Activated CD4-positive, alpha-beta T cell treated with anti-CD3 and anti-CD28 coated beads, Interleukin-2, amount 10 ng/mL, durations not matched to agents 7 days and 5 days (primary cell): Measurements from ENCODE around the gene TGFB1. TPM values are rescaled to one million over a fixed set of nuclear protein-coding genes. Genes with fewer than 3 reads are reported as not detected.

Experiments
- CTCF ChIA-PET: fragments of 350-600 bp; sonication (Branson Sonifier 250); formaldehyde crosslinking; loops from one replicate; lab custom pipeline; 2021; ENCODE audit warnings: antibody characterized with exemption; lab: Charles Lee
- POLR2A ChIA-PET: fragments of 350-600 bp; sonication (Branson Sonifier 250); formaldehyde crosslinking; loops from one replicate; lab custom pipeline; 2021; ENCODE audit warnings: antibody characterized with exemption; lab: Charles Lee
- DNase-seq: peaks from one replicate; pipeline ENCODE4 v3.0.0-alpha.2; 2020
- H3K27ac Mint-ChIP-seq: one replicate; pipeline ENCODE4 v1.8.0; 2021; ENCODE audit warnings: mild to moderate bottlenecking, moderate library complexity, mixed read lengths
- H3K27me3 Mint-ChIP-seq: one replicate; pipeline ENCODE4 v1.8.0; 2021; ENCODE audit warnings: mixed read lengths
- H3K36me3 Mint-ChIP-seq: one replicate; pipeline ENCODE4 v1.8.0; 2021; ENCODE audit warnings: low read depth, mixed read lengths
- H3K4me1 Mint-ChIP-seq: one replicate; pipeline ENCODE4 v1.8.0; 2021; ENCODE audit warnings: mixed read lengths
- H3K4me3 Mint-ChIP-seq: one replicate; pipeline ENCODE4 v1.8.0; 2021; ENCODE audit warnings: mild to moderate bottlenecking, moderate library complexity, mixed read lengths
- H3K9me3 Mint-ChIP-seq: one replicate; pipeline ENCODE4 v1.8.0; 2021; ENCODE audit warnings: mixed read lengths
- total RNA-seq, 2 experiments: library from RNA; stranded (reverse); gene quantifications; one replicate each; pipeline ENCODE4 v1.2.3, GENCODE V29; 2021

Gene TGFB1
- total RNA-seq, 2 experiments from 2014 or later = 194 TPM

DNA sequence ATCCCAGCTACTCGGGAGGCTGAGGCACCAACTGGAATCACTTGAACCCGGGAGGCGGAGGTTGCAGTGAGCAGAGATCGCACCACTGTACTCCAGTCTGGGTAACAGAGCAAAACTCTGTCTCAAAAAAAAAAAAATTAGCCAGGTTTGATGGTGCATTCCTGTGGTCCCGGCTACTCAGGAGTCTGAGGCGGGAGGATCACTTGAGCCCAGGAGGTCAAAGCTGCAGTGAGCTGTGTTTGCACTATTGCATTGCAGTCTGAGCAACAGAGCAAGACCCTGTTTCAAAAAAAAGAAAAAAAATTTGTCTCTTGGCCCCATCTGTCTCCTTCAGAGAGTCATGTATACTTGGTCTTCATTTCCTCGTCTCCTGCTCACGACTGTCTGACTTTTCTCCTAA, 42.1 kb downstream of the TGFB1 start:
- DNase-seq = no peak
- Mint-ChIP-seq H3K4me1 (peaks cover 63% of the 10 kb centered on the region), H3K27ac (peak overlapping the region; percentile 37), H3K4me3 (peak overlapping the region; percentile 94), H3K36me3 (peaks cover 50% of the 10 kb centered on the region), H3K9me3 (no peaks in the 10 kb centered on the region), H3K27me3 (no peaks in the 10 kb centered on the region)
- CTCF ChIA-PET = interaction anchor here (0.6 to 1.0 kb wide), 2 partner anchors 23 to 46 kb away, joined by 3 to 4 read pairs; no protein-coding TSS in a partner anchor
- POLR2A ChIA-PET = no interaction called here

DNA sequence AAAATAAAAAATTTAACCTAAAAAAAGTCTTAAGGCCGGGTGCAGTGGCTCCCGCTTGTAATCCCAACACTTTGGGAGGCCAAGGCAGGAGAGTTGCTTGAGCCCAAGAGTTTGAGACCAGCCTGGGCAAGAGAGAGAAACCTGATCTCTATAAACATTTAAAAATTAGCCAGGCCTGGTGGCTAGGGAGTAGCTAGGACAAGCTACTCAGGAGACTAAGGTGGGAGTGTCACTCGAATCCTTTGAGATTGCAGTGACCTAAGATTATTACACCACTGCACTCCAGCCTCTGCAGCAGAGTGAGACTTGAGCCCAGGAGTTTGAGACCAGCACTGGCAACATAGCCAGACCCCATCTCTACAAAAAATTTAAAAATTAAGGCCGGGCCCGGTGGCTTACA, 42.6 kb downstream of the TGFB1 start:
- Mint-ChIP-seq H3K27me3 (no peaks in the 10 kb centered on the region), H3K4me3 (peak overlapping the region; percentile 94), H3K27ac (no peak overlapping the region), H3K9me3 (no peaks in the 10 kb centered on the region), H3K36me3 (peaks cover 48% of the 10 kb centered on the region), H3K4me1 (peaks cover 66% of the 10 kb centered on the region)
- DNase-seq = no peak
- CTCF ChIA-PET = interaction anchor here (1.0 kb wide), 1 partner anchor 22 kb away, joined by 3 read pairs; no protein-coding TSS in a partner anchor
- POLR2A ChIA-PET = no interaction called here

DNA sequence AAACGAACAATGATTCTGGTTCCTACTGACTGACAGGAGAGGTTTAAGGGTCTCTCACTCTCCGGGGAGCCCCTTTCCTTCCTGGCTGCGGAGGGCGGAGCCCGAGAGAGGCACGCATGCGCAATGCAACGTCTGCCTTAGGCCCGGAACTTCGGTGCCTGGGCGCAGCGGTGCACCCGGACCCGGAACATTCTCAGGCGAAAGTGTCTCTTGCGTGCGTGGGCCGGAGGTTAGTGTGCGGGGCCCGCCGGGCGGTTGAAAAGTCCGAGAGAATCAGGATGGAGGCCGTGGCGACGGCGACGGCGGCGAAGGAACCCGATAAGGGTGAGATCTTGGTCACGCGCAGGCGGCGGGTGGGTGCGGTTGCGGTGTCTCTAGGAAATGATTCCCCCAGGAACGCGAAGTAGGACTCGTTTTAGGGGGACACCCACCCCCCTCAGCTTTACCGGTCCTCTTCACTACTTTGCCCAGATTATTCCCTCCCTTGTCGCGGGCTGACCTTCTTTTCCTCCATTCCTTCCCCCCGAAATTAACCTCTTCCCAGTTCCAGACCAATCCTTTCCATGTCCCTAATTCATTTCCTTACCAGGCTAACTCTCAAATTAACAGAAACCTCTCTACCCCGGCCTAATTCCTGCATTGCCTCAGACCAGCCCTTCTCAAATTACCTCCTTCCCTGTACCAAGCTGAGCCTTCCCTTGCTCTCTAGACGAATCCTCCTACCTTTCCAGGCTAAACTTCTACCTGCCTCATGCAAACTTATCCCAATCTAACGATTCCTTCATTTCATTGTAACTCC, 43.5 kb downstream of the TGFB1 start, which contains the start of gene CCDC97:
CCDC97 (plus strand) TSS at position 140 of the 799 bp plus-strand sequence; CDS start at position 279, 139 bp downstream.
- ChIA-PET CTCF (interaction anchor here (1.7 kb wide), 1 partner anchor 10 kb away, joined by 4 read pairs; no protein-coding TSS in a partner anchor), POLR2A (no interaction called here)
- Mint-ChIP-seq H3K4me3 (peak within 1 kb of the TSS; percentile 94), H3K36me3 (peaks cover 53% of the 10 kb centered on the region), H3K9me3 (no peaks in the 10 kb centered on the region), H3K27ac (peak within 1 kb of the TSS; percentile 99), H3K27me3 (no peaks in the 10 kb centered on the region), H3K4me1 (peaks cover 71% of the 10 kb centered on the region)
- DNase-seq = peak; percentile 90

GRCh38 chr19:41309180-41310032, 44.3 kb downstream of the TGFB1 start:
- Mint-ChIP-seq H3K4me1 (peaks cover 80% of the 10 kb centered on the region), H3K27ac (peak overlapping the region; percentile 99), H3K4me3 (peak overlapping the region; percentile 94), H3K9me3 (no peaks in the 10 kb centered on the region), H3K36me3 (peaks cover 59% of the 10 kb centered on the region), H3K27me3 (no peaks in the 10 kb centered on the region)
- DNase-seq = no peak
- ChIA-PET CTCF (interaction anchor here (0.6 to 5.2 kb wide), 16 partner anchors 9 to 953 kb away, joined by 3 to 40 read pairs (median 3); partner anchors contain the start of gene HNRNPUL1), POLR2A (no interaction called here)

- Mint-ChIP-seq H3K4me3 (peak overlapping the region; percentile 94), H3K27ac (peak overlapping the region; percentile 99), H3K9me3 (no peaks in the 10 kb centered on the region), H3K36me3 (peaks cover 62% of the 10 kb centered on the region), H3K4me1 (peaks cover 87% of the 10 kb centered on the region), H3K27me3 (no peaks in the 10 kb centered on the region)
- POLR2A ChIA-PET = no interaction called here
- DNase-seq = peak; percentile 93
- CTCF ChIA-PET = interaction anchor here (0.6 to 5.2 kb wide), 19 partner anchors 8 to 954 kb away, joined by 3 to 40 read pairs (median 3); partner anchors contain the start of gene HNRNPUL1
These were observed 45.1 kb downstream of the TGFB1 start for GRCh38 chr19:41308450-41309179.

DNA sequence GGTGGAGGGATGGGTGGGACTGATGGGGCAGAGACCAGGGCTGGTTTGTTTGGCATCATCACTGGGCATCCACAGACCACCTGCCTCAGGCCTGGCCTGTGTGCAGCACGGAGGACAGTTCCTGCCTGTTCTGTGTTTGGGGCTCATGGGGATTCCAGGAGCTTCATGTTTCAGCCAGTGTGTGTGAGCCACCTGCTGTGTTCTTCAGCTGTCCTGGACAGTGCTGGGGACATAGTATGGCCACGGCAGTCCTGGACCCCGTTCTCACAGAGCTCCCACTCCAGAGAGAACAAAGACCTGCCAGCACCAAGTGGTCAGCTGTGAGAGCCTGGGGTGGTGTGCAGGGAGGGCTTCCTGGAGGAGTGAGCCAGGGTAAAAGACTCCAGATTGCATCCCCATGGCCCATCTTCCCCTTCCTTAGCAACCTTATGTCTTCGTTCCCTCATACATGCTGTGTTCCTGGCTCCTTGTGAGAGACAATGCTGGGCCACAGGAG, 45.7 kb downstream of the TGFB1 start:
- CTCF ChIA-PET = interaction anchor here (0.6 to 5.2 kb wide), 17 partner anchors 7 to 399 kb away, joined by 3 to 40 read pairs (median 3); partner anchors contain the start of gene HNRNPUL1
- Mint-ChIP-seq H3K9me3 (no peaks in the 10 kb centered on the region), H3K36me3 (peaks cover 62% of the 10 kb centered on the region), H3K27ac (peak overlapping the region; percentile 99), H3K27me3 (no peaks in the 10 kb centered on the region), H3K4me1 (peaks cover 87% of the 10 kb centered on the region), H3K4me3 (peak overlapping the region; percentile 94)
- no peak for DNase-seq
- POLR2A ChIA-PET = no interaction called here

DNA sequence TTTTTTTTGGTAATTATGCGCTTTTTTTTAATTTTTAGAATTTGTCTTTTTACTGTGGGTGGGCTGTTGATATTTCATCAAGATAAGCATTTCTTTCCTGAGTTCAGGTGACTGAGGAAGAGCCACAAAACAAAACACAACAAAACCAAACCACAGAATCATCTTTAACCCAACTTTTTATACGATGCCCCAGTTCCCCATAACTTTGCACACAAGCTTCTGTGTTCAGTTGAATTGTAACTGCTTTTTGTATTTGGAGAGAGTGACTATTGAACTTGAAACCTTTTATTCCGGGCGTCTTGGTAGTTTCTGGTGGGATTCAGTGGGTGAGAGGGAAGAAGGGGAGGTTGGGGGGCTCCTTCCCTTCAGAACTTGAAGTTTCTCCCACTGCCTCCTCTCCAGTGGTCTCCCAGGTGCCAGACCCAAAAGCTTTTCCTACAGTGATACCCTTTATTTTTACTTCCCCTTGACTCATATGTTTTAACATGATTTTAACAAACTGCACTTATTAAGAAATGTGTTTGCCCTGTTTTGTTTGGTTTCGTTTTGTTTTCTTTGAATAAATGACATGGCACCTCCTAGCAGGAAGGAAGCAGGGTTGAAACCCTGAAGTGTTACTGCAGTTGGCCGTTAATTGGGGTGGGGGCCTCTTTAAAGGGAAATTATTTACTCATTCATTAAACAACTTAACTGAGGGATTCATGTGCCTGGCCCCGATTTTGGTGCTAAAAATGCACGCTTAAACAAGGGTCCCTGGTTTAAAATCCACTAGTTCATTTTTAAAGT, 46.4 kb downstream of the TGFB1 start:
- ChIA-PET POLR2A (interaction anchor here (0.7 kb wide), 1 partner anchor 45 kb away, joined by 3 read pairs; no protein-coding TSS in a partner anchor), CTCF (interaction anchor here (0.6 to 5.2 kb wide), 10 partner anchors 9 to 135 kb away, joined by 3 to 40 read pairs (median 3); partner anchors contain the start of gene HNRNPUL1)
- Mint-ChIP-seq H3K4me3 (peak overlapping the region; percentile 94), H3K36me3 (peaks cover 64% of the 10 kb centered on the region), H3K9me3 (no peaks in the 10 kb centered on the region), H3K4me1 (peaks cover 89% of the 10 kb centered on the region), H3K27ac (peak overlapping the region; percentile 99), H3K27me3 (no peaks in the 10 kb centered on the region)
- peak; percentile 30 for DNase-seq

DNA sequence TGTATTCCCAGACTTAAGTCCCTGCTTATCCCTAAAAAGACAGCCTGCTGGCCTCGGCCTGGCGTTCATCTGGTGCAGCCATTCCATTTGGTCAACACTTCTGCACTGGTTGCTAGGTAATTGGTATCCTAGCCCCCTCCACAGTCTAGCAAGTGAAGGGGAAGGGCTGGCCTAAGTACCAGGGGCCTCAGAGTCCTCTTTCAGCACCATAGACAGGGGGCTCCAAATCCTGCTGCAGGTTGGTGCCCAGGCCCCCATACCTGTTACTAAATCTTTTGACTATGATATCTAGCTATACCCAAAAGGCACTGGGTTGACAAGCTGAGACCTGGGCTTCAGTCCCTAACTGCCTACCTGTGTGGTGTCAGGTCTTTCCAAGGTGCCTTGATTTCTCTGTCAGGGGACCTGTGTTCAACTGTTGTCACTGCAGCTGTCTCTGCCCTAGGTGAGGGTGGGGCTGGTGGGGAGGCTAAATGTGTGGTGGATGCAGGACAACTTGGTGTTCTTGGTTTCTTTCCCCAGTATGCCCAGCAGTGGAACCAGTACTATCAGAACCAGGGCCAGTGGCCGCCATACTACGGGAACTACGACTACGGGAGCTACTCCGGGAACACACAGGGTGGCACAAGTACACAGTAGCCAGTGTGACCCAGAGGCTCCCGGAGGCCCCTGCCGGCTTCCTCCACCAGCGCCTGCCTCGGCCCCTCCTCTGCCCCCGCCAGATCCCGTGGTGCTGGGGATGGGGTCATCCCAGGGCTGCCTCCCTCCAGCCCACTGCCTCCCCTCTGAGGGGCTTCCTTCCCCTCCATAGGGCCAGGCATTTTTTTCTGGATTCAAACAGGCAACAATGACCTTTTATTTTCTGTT, 47.6 kb downstream of the TGFB1 start:
- Mint-ChIP-seq H3K4me3 (peak overlapping the region; percentile 94), H3K36me3 (peaks cover 70% of the 10 kb centered on the region), H3K27ac (peak overlapping the region; percentile 99), H3K9me3 (no peaks in the 10 kb centered on the region), H3K27me3 (no peaks in the 10 kb centered on the region), H3K4me1 (peaks cover 89% of the 10 kb centered on the region)
- ChIA-PET POLR2A (interaction anchor here (0.6 to 0.7 kb wide), 2 partner anchors 9 to 46 kb away, joined by 3 read pairs; no protein-coding TSS in a partner anchor), CTCF (interaction anchor here (1.0 to 5.2 kb wide), 4 partner anchors 14 to 45 kb away, joined by 3 to 40 read pairs (median 4); partner anchors contain the start of gene HNRNPUL1)
- DNase-seq = no peak

- no peaks in the 10 kb centered on the region for H3K9me3 Mint-ChIP-seq
- CTCF ChIA-PET = interaction anchor here (1.0 to 5.2 kb wide), 5 partner anchors 13 to 46 kb away, joined by 3 to 40 read pairs (median 5); partner anchors contain the start of gene HNRNPUL1
- H3K27me3 Mint-ChIP-seq = no peaks in the 10 kb centered on the region
- H3K36me3 Mint-ChIP-seq = peaks cover 76% of the 10 kb centered on the region
- POLR2A ChIA-PET = no interaction called here
- H3K4me3 Mint-ChIP-seq = peak overlapping the region; percentile 3
- no peak for DNase-seq
- peak overlapping the region; percentile 94 for H3K27ac Mint-ChIP-seq
- peaks cover 95% of the 10 kb centered on the region for H3K4me1 Mint-ChIP-seq
These were observed 48.8 kb downstream of the TGFB1 start for GRCh38 chr19:41304706-41305483.
